GM23338 (cell line): ENCODE results near the gene ZBTB49. TPM values are rescaled to one million over a fixed set of nuclear protein-coding genes. Genes with fewer than 3 reads are reported as not detected.
A peak's percentile ranks its signal among the peaks of the same experiment; 100 is the strongest.

Experiments used
- ATAC-seq: fragments of 200-7000 bp; cut with Tn5 transposase; 3 replicates; pipeline ENCODE4 v1.9.1; 2020
- DNase-seq: peaks from one replicate; pipeline ENCODE4 v3.0.0-alpha.2; 2015; ENCODE audit warnings: low spot score
- H2AFZ ChIP-seq: fragments of 200-600 bp; sonication (generic); 2 replicates; pipeline ENCODE4 v1.8.0; 2016; ENCODE audit warnings: antibody characterized with exemption, mild to moderate bottlenecking, moderate library complexity
- H3F3A ChIP-seq: fragments of 200-600 bp; sonication (generic); replicated peaks from 2 replicates; pipeline ENCODE4 v1.8.0; 2017; ENCODE audit warnings: antibody characterized with exemption, mixed run types, low read depth
- H3K27ac ChIP-seq: fragments of 200-600 bp; sonication (generic); 2 replicates; pipeline ENCODE4 v1.6.1; 2016; ENCODE audit warnings: low read depth
- H3K27me3 ChIP-seq: fragments of 200-600 bp; sonication (generic); 2 replicates; pipeline ENCODE4 v1.8.0; 2016; ENCODE audit warnings: mild to moderate bottlenecking, mixed run types, moderate library complexity; ENCODE audit not compliant: insufficient read depth
- H3K36me3 ChIP-seq: fragments of 200-600 bp; sonication (generic); 2 replicates; pipeline ENCODE4 v1.8.0; 2016; ENCODE audit warnings: mild to moderate bottlenecking; ENCODE audit not compliant: insufficient read depth
- H3K4me1 ChIP-seq: fragments of 200-600 bp; sonication (generic); 2 replicates; pipeline ENCODE4 v1.8.0; 2016; ENCODE audit warnings: mild to moderate bottlenecking, moderate library complexity; ENCODE audit not compliant: insufficient read depth
- H3K4me2 ChIP-seq: fragments of 200-600 bp; sonication (generic); 2 replicates; pipeline ENCODE4 v1.7.1; 2017; ENCODE audit warnings: mixed run types
- H3K4me3 ChIP-seq: fragments of 200-600 bp; sonication (generic); 2 replicates; pipeline ENCODE4 v1.6.1; 2016; ENCODE audit warnings: mixed run types
- H3K79me2 ChIP-seq: fragments of 200-600 bp; sonication (generic); replicated peaks from 2 replicates; pipeline ENCODE4 v1.8.0; 2017; ENCODE audit warnings: mild to moderate bottlenecking; ENCODE audit not compliant: insufficient read depth
- H3K9me2 ChIP-seq: fragments of 200-600 bp; sonication (generic); 2 replicates; pipeline ENCODE4 v1.8.0; 2017; ENCODE audit not compliant: insufficient read depth
- H4K20me1 ChIP-seq: fragments of 200-600 bp; sonication (generic); replicated peaks from 2 replicates; pipeline ENCODE4 v1.8.0; 2017; ENCODE audit warnings: mild to moderate bottlenecking; ENCODE audit not compliant: insufficient read depth
- H3K27ac Mint-ChIP-seq: 2 replicates; pipeline ENCODE4 v1.8.0; 2020; ENCODE audit warnings: inconsistent platforms, mild to moderate bottlenecking, moderate library complexity, mixed read lengths
- H3K27me3 Mint-ChIP-seq: 3 replicates; pipeline ENCODE4 v1.8.0; 2022; ENCODE audit warnings: low read depth, mild to moderate bottlenecking, moderate library complexity, mixed read lengths, inconsistent platforms; ENCODE audit not compliant: insufficient read depth, poor library complexity
- H3K36me3 Mint-ChIP-seq: 3 replicates; pipeline ENCODE4 v1.8.0; 2021; ENCODE audit warnings: low read depth, mild to moderate bottlenecking, inconsistent platforms, moderate library complexity, mixed read lengths
- H3K4me1 Mint-ChIP-seq: 3 replicates; pipeline ENCODE4 v1.8.0; 2020; ENCODE audit warnings: mild to moderate bottlenecking, inconsistent platforms, mixed read lengths
- H3K4me3 Mint-ChIP-seq: 3 replicates; pipeline ENCODE4 v1.8.0; 2021; ENCODE audit warnings: moderate library complexity, mild to moderate bottlenecking, inconsistent platforms, mixed read lengths
- H3K9me3 Mint-ChIP-seq: 3 replicates; pipeline ENCODE4 v1.8.0; 2020; ENCODE audit warnings: moderate library complexity, mild to moderate bottlenecking, inconsistent platforms, mixed read lengths
- CREB1 ChIP-seq: fragments of 250-450 bp; sonication (Bioruptor Pico); IDR thresholded peaks from 2 replicates; pipeline ENCODE4 v1.5.0; 2020; ENCODE audit warnings: low read depth, mild to moderate bottlenecking, moderate library complexity
- EZH2 ChIP-seq: fragments of 200-600 bp; sonication (generic); IDR thresholded peaks from one replicate; pipeline ENCODE4 v1.8.0; 2017; ENCODE audit warnings: antibody characterized with exemption, mild to moderate bottlenecking, low read depth; ENCODE audit not compliant: unreplicated experiment
- JUNB ChIP-seq: IDR thresholded peaks from one replicate; pipeline ENCODE4 v1.6.1; 2016; ENCODE audit warnings: antibody characterized with exemption; ENCODE audit not compliant: unreplicated experiment
- NANOG ChIP-seq: IDR thresholded peaks from 2 replicates; pipeline ENCODE4 v1.6.1; 2016; ENCODE audit warnings: antibody characterized with exemption, borderline replicate concordance
- ZNF331 ChIP-seq: fragments of 250-450 bp; sonication (Bioruptor Pico); IDR thresholded peaks from 2 replicates; pipeline ENCODE4 v1.5.0; 2020; ENCODE audit warnings: low read depth, mild to moderate bottlenecking, moderate library complexity
- ZNF462 ChIP-seq: fragments of 250-450 bp; sonication (Bioruptor Pico); IDR thresholded peaks from 2 replicates; pipeline ENCODE4 v1.5.0; 2020; ENCODE audit warnings: mild to moderate bottlenecking, moderate library complexity
- polyA plus RNA-seq: library from polyadenylated mRNA; unstranded; fragments of >200 nt; fragmentation: Nextera tagmentation; extraction: Ambion mirVana; gene quantifications from 2 replicates; pipeline ENCODE4 v1.2.1, GENCODE V29; 2016
- total RNA-seq: library from RNA; depleted of rRNA; stranded (reverse); fragments of >200 nt; shearing (Covaris generic); gene quantifications from 2 replicates; pipeline ENCODE4 v1.2.3, GENCODE V29; 2014
- TF ChIP-seq, protein P1 (sequence below): IDR thresholded peaks from 2 replicates; pipeline ENCODE4 v1.6.1; 2016; ENCODE audit warnings: antibody characterized with exemption

ZBTB49 gene
- total and polyA plus RNA-seq, 2 experiments from 2014 or later = 4.1 to 6.0 TPM

DNA sequence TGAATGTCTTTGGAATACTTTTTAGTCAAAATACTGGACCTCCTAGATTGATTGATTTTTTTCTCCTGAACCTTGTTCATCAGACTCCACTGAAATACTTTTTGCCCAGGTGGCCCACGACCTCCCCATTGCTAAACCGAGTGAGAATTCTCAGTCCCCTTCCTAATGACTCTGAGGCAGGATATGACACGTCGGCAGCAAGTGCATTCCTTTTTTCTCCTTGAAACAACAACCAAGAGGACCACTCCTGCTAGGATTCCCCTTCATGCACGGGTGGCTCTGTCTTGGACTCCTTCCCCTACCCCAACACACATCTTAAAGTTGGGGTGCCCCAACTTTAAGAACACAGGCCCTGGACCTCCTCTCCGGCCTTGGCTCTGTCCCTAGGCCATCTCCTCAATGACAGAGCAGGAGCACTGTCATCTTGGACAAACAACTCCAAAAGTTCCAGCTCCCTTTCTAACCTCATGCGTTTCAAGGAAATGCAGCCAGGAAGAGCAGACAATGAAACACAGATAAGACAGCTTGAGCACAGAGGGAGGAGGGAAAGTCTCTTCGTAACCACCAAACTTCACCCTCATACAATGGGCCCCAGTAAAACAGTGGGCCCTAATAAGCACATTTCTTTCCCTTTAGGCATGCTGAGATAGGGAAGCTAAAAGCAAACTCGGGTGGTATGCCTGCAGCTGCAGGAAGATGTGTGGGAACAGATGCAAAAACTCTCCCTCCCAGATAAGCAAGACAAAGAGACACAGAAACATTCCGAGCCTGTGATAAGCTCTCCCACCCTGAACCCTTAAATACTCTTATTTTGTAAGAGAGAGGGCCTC, 33.9 kb downstream of the ZBTB49 start:
- no peak for TF ChIP-seq NANOG
- TF ChIP-seq EZH2 = no peak
- no peak for TF ChIP-seq JUNB
- TF ChIP-seq CREB1 = no peak
- TF ChIP-seq ZNF331 (CRISPR knock-in tag) = no peak
- TF ChIP-seq, protein P1, sequence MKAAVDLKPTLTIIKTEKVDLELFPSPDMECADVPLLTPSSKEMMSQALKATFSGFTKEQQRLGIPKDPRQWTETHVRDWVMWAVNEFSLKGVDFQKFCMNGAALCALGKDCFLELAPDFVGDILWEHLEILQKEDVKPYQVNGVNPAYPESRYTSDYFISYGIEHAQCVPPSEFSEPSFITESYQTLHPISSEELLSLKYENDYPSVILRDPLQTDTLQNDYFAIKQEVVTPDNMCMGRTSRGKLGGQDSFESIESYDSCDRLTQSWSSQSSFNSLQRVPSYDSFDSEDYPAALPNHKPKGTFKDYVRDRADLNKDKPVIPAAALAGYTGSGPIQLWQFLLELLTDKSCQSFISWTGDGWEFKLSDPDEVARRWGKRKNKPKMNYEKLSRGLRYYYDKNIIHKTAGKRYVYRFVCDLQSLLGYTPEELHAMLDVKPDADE = no peak
- TF ChIP-seq ZNF462 = no peak
- no peak overlapping the region for H3K4me2 ChIP-seq
- H3K36me3 Mint-ChIP-seq = peaks cover 20% of the 10 kb centered on the region

More for the DNA sequence above, 33.9 kb downstream of the ZBTB49 start:
- 0 out of 2 replicates have a peak, but pooled peaks cover 4% of the 10 kb centered on the region for H3K4me1 ChIP-seq
- no peaks in the 10 kb centered on the region; the same call in 1 of the 2 replicates for H4K20me1 ChIP-seq
- H3F3A ChIP-seq = 0 out of 2 replicates have a peak, but pooled peaks cover 3% of the 10 kb centered on the region
- Mint-ChIP-seq H3K9me3 (no peaks in the 10 kb centered on the region), H3K4me3 (no peak overlapping the region), H3K4me1 (peaks cover 14% of the 10 kb centered on the region), H3K27ac (peak overlapping the region; percentile 85), H3K27me3 (peaks cover 7% of the 10 kb centered on the region)
- no peaks in the 10 kb centered on the region for H3K36me3 ChIP-seq
- no peaks in the 10 kb centered on the region for H3K79me2 ChIP-seq
- peak overlapping the region; percentile 78 for H3K27ac ChIP-seq
- H3K4me3 ChIP-seq = no peak overlapping the region
- H2AFZ ChIP-seq = no peak overlapping the region
- no peak for ATAC-seq
- no peaks in the 10 kb centered on the region for H3K9me2 ChIP-seq
- no peaks in the 10 kb centered on the region for H3K27me3 ChIP-seq
- peak; percentile 39 for DNase-seq
